D341Med (cell line): ENCODE data around the gene HIGD1A.

Experiments used
- DNase-seq: peaks from one replicate; pipeline ENCODE4 v3.0.0; 2012; ENCODE audit warnings: low spot score

Gene HIGD1A

GRCh38 chr3:42735019-42735418 lies 69.3 kb downstream of the HIGD1A start:
- peak; percentile 25 for DNase-seq

- DNase-seq = peak; percentile 12
Observed at GRCh38 chr3:42734263-42734860, 69.9 kb downstream of the HIGD1A start.

GRCh38 chr3:42733501-42734262 lies 70.6 kb downstream of the HIGD1A start:
- DNase-seq = peak; percentile 15
